Mesodermal cell (in vitro differentiated cells): ENCODE measurements around the gene TMEM218.

Source experiments
- H3K27ac ChIP-seq: 2 replicates; pipeline ENCODE4 v1.7.0; 2013; ENCODE audit warnings: mild to moderate bottlenecking, low read depth, low read length, moderate library complexity; ENCODE audit not compliant: severe bottlenecking
- H3K36me3 ChIP-seq: 2 replicates; pipeline ENCODE4 v1.7.1; 2013; ENCODE audit warnings: mild to moderate bottlenecking, low read length, moderate library complexity; ENCODE audit not compliant: control insufficient read depth, insufficient read depth
- H3K4me1 ChIP-seq: one replicate; pipeline ENCODE4 v1.7.1; 2013; ENCODE audit warnings: mild to moderate bottlenecking, low read length; ENCODE audit not compliant: insufficient read depth, control insufficient read depth, poor library complexity, severe bottlenecking
- H3K4me3 ChIP-seq: 2 replicates; pipeline ENCODE4 v1.7.0; 2013; ENCODE audit warnings: low read length, control low read depth, mild to moderate bottlenecking; ENCODE audit not compliant: insufficient read depth, poor library complexity, severe bottlenecking; ENCODE audit errors: extremely low read depth
- H3K9me3 ChIP-seq: 2 replicates; pipeline ENCODE4 v1.7.1; 2013; ENCODE audit warnings: mild to moderate bottlenecking, low read length, moderate library complexity; ENCODE audit not compliant: control insufficient read depth
- WGBS, 2 experiments: methylation state at CpG; one replicate each; pipeline ENCODE4 v1.1.5; 2013; ENCODE audit warnings: missing lambda C conversion rate in 2 of 2; ENCODE audit not compliant: insufficient coverage in 2 of 2; 5-methylcytosine and 5-hydroxymethylcytosine counted together

The TMEM218 gene

DNA sequence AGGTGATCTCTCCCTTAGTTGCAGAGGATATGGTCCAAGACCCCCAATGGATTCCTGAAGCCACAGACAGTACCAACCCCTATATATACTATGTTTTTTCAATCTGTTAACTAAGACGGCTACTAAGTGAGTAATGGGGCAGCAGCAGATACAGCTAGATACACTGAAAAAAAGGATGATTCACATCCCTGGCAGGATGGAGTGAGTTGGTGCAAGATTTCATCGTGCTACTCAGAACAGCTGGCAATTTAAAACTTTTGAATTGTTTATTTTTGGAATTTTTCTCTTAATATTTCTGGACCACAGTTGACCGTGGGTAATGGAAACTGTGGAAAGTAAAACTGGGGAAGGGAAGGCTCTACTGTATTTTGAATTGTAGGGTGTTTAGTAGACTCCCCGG lies 17.0 kb upstream of the TMEM218 start:
- WGBS, 2 experiments, result 88 to 97% methylated on average over 3 to 4 of the region's 4 CpGs
- Histone ChIP-seq H3K4me1 (no peaks in the 10 kb centered on the region), H3K9me3 (peaks cover 4% of the 10 kb centered on the region), H3K27ac (no peak overlapping the region), H3K36me3 (no peaks in the 10 kb centered on the region), H3K4me3 (no peak overlapping the region)

GRCh38 chr11:125124618-125124992 lies 13.2 kb upstream of the TMEM218 start:
- Histone ChIP-seq H3K36me3 (no peaks in the 10 kb centered on the region), H3K27ac (no peak overlapping the region), H3K9me3 (peaks cover 4% of the 10 kb centered on the region), H3K4me3 (no peak overlapping the region), H3K4me1 (peaks cover 7% of the 10 kb centered on the region)
- 79 to 92% methylated on average over 3 to 4 of the region's 4 CpGs for WGBS, 2 experiments

- H3K27ac ChIP-seq, result no peak overlapping the region
- H3K4me3 ChIP-seq, result no peak overlapping the region
- peaks cover 7% of the 10 kb centered on the region for H3K4me1 ChIP-seq
- WGBS, 2 experiments, result 69 to 72% methylated on average over 7 to 10 of the region's 10 CpGs
- H3K9me3 ChIP-seq, result peaks cover 4% of the 10 kb centered on the region
- no peaks in the 10 kb centered on the region for H3K36me3 ChIP-seq
Observed at GRCh38 chr11:125123947-125124617, 12.7 kb upstream of the TMEM218 start.

GRCh38 chr11:125123194-125123946 lies 11.9 kb upstream of the TMEM218 start:
- 93 to 94% methylated on average over 4 of the region's 4 CpGs for WGBS, 2 experiments
- Histone ChIP-seq H3K27ac (no peak overlapping the region), H3K4me1 (peaks cover 7% of the 10 kb centered on the region), H3K36me3 (no peaks in the 10 kb centered on the region), H3K9me3 (peaks cover 4% of the 10 kb centered on the region), H3K4me3 (no peak overlapping the region)

- Histone ChIP-seq H3K36me3 (no peaks in the 10 kb centered on the region), H3K4me3 (no peak overlapping the region), H3K27ac (no peak overlapping the region), H3K9me3 (no peaks in the 10 kb centered on the region), H3K4me1 (peaks cover 7% of the 10 kb centered on the region)
- WGBS, 2 experiments, result 79 to 100% methylated on average over 1 to 3 of the region's 4 CpGs
Observed at GRCh38 chr11:125117429-125117828, 6.0 kb upstream of the TMEM218 start.

- 64 to 70% methylated on average over 5 to 7 of the region's 8 CpGs for WGBS, 2 experiments
- no peak overlapping the region for H3K27ac ChIP-seq
- no peaks in the 10 kb centered on the region for H3K36me3 ChIP-seq
- no peaks in the 10 kb centered on the region for H3K9me3 ChIP-seq
- H3K4me3 ChIP-seq, result no peak overlapping the region
- H3K4me1 ChIP-seq, result no peaks in the 10 kb centered on the region
Observed at GRCh38 chr11:125114518-125114917, 3.1 kb upstream of the TMEM218 start.

GRCh38 chr11:125112208-125112604 lies 780 bp upstream of the TMEM218 start:
- H3K27ac ChIP-seq, result peak overlapping the region; percentile 51
- H3K36me3 ChIP-seq, result no peaks in the 10 kb centered on the region
- WGBS, 2 experiments, result 94 to 95% methylated on average over 9 of the region's 9 CpGs
- H3K4me1 ChIP-seq, result no peaks in the 10 kb centered on the region
- no peak overlapping the region for H3K4me3 ChIP-seq
- no peaks in the 10 kb centered on the region for H3K9me3 ChIP-seq

- WGBS, 2 experiments, result 0% methylated on average over 2 to 8 of the region's 9 CpGs
Observed at GRCh38 chr11:125111001-125111342, 454 bp downstream of the TMEM218 start.

GRCh38 chr11:125110506-125110905 lies 920 bp downstream of the TMEM218 start:
- Histone ChIP-seq H3K4me3 (peak overlapping the region; percentile 80), H3K4me1 (no peaks in the 10 kb centered on the region), H3K36me3 (no peaks in the 10 kb centered on the region), H3K9me3 (no peaks in the 10 kb centered on the region), H3K27ac (no peak overlapping the region)
- 80% methylated on average over 1 of the region's 4 CpGs; no CpG with 5 or more reads in 1 of the 2 experiments for WGBS, 2 experiments

More at GRCh38 chr11:125111001-125111342, 454 bp downstream of the TMEM218 start:
- Histone ChIP-seq H3K27ac (peak overlapping the region; percentile 25), H3K4me3 (peak overlapping the region; percentile 80), H3K36me3 (no peaks in the 10 kb centered on the region), H3K9me3 (no peaks in the 10 kb centered on the region), H3K4me1 (no peaks in the 10 kb centered on the region)

DNA sequence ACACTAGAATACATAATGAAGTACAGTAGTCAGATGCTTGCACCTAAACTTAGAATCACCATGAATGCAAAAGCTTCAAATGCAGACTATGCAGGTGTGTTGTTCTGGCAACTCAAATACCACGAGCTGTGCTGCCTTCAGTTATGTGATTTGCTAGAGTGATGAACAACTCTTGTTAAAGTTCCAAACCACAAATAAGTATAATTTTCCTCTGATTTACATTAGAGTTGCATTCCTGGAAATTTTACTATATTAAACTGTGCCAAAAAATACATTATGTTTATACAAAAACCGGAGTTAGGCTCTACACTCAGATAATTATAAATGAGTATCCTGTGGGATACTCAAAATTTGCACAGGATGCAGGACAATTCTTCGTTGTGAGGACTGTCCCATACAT lies 3.0 kb downstream of the TMEM218 start:
- Histone ChIP-seq H3K27ac (no peak overlapping the region), H3K36me3 (no peaks in the 10 kb centered on the region), H3K9me3 (no peaks in the 10 kb centered on the region), H3K4me1 (no peaks in the 10 kb centered on the region), H3K4me3 (no peak overlapping the region)
- WGBS, 2 experiments, result 100% methylated on average over 1 of the region's 3 CpGs; no CpG with 5 or more reads in 1 of the 2 experiments

DNA sequence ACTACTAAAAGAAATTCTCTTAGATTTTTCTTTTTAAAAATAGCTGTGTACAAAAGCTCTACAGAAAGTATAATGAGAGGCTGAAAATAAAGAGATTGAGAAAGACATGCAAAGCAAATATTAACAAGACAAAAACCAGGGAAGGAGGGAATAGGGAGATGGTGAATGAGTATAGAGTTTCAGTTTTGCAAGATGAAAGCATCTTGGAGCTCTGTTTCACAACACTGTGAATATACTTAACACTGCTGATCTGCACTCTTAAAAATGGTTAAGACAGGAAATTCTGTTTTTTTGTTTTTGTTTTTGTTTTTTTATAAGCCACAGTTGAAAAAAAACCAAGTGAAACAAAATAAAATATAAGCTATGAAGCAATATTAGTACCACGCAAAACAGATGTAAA lies 5.5 kb downstream of the TMEM218 start:
- H3K4me1 ChIP-seq, result no peaks in the 10 kb centered on the region
- WGBS, 2 experiments, result no CpG with 5 or more reads among the region's 1 CpG
- H3K4me3 ChIP-seq, result no peak overlapping the region
- no peak overlapping the region for H3K27ac ChIP-seq
- H3K9me3 ChIP-seq, result no peaks in the 10 kb centered on the region
- peaks cover 7% of the 10 kb centered on the region for H3K36me3 ChIP-seq
